ENCODE data around the gene P3H1.
"Not testable (repeated sequence)": the region's sequence is repeated elsewhere in the genome, so short reads cannot be mapped to it uniquely, and the experiment has no call there.

The P3H1 gene

DNA sequence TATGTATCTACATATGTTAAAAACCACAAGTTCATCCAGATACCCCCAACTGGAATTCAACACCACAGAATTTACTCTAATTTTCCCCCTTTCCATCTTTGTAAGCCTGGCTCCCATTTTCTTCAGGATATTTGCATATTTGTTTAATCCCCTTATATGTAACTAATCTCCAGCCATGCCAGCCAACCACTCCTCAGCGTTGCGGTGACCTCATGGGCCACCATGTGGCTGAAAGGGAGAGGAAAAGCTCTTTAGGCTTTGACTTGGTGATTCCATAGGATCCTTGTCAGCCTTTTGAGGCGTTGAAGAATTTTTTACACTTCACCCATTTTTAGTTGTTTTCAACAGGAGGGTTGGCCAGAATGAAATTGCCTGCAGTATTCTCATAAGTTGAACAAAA, 36.8 kb downstream of the P3H1 start:
- DNase-seq, result no peak

DNA sequence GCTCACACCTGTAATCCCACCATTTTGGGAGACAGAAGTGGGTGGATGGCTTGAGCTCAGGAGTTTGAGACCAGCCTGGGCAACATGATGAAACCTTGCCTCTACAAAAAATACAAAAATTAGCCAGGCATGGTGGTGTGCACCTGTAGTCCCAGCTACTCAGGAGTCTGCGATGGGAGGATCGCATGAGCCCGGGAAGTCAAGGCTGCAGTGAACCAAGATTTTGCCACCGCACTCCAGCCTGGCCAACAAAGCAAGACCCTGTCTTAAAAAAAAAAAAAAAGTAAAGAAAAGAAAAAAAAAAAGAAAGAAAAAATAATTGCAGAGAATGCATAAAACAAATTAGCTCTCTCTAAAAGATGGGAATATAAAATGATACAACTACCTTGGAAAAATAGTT, 41.0 kb downstream of the P3H1 start:
- DNase-seq, result not testable (repeated sequence)

DNA sequence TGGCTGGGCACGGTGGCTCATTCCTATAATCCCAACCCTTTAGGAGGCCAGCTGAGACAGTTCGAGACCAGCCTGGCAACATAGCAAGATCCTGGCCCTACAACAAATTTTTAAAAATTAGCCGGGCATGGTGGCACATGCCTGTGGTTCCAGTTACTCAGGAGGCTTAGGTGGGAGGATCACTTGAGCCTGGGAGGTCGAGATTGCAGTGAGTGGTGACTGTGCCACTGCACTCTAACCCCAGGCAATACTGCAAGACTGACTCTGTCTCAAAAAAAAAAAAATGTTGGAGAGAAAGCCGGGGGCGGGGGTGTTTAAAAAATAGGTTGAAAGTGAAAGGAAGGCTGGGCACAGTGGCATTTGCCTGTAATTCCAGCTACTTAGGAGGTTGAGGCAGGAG, 43.3 kb downstream of the P3H1 start:
- DNase-seq, result no peak

DNA sequence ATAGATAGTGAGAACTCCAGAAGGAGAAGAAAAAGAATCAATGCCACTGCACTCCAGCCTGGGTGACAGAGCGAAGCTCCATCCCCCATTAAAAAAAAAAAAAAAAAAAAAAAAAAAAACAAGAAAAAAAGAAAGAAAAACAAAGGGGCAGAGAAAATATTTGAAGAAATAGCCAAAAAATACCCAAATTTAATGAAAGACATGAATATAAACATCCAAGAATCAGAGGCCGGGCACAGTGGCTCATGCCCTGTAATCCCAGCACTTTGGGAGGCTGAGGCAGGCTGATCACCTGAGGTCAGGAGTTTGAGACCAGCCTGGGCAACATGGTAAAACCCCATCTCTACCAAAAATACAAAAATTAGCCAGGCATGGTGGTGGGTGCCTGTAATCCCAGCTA, 44.4 kb downstream of the P3H1 start:
- DNase-seq, result not testable (repeated sequence)

DNA sequence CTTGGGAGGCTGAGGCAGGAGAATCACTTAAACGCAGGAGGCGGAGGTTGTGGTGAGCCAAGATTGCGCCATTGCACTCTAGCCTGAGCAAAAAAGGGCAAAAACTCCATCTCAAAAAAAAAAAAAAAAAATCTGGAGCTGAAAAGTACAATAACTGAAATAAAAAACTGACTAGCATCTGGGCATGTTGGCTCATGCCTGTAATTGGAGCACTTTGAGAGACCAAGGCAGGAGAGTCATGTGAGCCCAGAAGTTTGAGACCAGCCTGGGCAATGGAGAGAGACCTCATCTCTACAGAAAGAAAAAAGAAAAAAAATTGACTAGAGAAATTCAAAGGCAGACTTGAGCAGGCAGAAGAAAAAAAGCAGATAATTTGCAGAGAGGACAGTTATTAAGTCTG, 44.9 kb downstream of the P3H1 start:
- DNase-seq, result no peak

DNA sequence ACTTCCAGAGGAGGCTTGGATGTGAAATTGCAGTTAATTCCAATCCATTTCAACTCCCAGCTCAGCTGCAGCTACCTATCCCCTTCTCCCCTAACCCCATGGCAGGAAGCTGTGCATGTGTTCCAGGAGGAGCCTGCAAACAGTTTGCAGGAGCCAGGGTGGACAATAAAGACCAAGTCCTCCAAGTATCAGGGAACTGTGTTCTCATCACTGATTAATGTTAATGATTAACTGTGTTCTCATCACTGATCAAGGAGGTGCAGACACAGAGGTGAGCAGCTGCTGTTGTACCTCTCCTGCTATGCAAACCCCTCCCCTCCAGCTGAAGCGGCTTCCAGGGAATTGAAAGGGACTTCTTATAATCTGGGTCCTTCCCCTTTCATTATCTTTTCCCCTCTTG, 46.0 kb downstream of the P3H1 start:
- no peak for DNase-seq

DNA sequence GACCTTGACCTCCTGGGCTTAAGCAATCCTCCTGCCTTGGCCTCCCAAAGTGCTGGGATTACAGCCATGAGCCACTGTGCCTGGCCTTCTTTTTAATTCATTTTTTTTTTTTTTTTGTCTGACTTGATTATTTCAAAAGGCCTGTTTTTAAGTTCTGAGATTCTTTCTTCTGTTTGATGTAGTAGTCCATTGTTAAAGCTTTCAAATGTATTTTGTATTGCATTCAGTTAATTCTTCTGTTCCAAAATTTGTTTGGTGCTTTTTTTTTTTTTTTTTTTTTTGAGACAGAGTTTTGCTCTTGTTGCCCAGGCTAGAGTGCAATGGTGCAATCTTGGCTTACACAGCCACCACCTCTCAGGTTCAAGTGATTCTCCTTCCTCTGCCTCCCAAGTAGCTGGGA, 52.4 kb downstream of the P3H1 start:
- not testable (repeated sequence) for DNase-seq

DNA sequence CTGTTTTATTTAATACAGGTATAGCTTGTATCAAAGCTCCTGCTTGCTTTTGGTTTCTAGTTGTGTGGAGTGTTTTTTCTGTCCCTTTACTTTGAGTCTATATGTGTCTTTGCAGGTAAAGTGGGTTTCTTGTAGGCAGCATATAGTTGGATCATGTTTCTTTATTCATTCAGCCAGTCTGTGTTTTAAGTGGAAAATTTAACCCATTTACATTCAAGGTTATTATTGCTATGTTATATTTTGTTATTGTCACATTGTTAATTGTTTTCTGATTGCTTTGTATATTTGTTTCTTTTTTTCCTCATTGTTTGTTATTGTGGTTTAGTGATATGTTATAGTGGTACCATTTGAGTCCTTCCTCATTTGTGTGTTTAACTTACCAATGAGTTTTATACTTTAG, 53.5 kb downstream of the P3H1 start:
- DNase-seq, result no peak

DNA sequence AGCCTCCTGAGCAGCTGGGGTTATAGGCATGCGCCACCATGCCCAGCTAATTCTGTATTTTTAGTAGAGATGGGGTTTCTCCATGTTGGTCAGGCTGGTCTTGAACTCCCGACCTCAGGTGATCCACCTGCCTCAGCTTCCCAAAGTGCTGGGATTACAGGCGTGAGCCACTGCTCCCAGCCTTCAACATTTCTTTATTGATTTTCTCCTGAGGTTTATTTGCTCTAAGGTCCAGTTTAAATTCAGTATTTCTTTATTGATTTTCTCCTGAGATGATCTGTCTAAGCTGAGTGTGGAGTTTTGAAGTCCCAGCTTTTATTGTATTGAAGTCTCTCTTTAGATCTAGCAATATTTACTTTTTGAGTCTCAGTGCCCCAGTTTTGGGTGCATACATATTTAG, 54.0 kb downstream of the P3H1 start:
- DNase-seq, result not testable (repeated sequence)

DNA sequence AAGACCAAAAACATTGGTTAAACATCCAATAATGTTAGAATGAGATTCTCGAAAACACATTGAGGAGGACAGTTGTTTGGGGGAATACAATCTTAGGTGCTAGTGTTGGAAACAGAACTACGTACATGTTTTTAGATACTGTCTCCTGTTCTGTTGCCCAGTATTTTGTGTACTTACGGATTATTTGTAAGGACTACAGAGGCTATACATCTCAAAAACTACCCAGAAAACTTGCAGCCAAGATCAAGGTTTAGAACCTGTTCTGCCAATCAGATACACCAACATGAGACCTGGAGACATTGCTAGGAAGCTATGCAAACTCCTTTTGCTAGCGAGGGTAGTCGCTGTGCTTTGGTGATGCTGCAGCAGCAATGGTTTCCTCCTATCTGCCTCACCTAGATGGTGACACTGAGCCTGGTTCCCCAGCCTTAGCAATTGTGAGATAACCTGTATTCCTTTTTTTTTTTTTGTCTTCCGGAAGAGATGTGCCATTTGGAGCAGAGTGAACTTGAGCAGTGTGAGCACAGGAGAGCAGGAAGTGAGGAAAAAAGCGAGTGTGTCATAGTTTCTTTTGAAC, 62.9 kb downstream of the P3H1 start:
- DNase-seq, result no peak

DNA sequence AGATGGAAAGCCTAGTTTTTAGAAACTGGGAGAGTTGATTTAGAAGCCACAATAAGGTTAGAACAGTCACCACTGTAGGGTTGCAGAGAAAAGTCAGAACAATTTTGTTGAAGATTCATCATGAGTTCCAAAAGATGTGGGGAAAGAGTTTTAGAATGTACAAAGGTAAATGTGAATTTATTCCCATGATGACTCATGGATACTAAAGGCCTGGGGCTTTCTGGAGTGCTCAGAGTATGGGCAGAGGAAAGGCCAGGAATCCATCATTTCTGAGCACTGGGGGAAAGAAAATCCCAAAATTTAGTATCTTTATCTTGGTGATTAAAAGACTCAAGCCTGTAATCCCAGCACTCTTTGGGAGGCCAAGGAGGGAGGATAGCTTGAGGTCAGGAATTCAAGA, 66.8 kb downstream of the P3H1 start:
- DNase-seq, result no peak

DNA sequence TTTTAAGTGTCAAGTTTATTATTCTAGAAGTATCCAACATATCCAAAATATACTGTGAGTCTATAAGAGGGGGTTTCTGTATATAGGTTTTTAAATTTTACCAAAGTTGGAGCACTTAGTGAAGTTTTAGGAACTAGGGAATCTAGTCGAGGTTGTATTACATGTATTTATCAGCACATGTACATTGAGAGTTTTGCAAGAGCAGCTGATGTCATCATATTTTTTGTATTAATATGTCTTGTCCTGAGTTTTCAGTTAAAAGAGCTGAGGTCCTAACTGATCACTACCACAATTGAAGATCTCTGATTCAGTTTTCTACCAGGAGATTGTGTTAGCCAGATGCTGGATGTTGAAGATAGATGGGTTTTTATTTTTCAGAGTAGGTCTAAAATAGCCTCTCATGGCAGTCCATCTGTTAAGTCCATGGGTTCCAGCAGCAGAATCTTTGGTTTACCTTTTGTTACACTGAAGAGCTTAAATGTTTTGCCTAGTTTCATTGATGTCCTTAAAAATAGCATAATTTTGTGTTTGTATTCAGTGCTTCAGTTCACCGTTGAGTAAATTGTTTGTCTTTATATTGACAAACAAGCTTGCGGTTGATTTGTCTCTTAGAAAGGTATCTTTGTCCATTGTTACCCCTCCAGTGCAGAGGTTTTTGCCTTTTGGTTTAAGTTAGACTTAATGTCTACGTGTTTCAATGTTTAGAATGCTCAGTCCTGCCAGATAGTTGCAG, 68.6 kb downstream of the P3H1 start:
- DNase-seq, result no peak

Data from NK-92 treated with Interleukin-12 subunit alpha and Interleukin-12 subunit beta, amount 100 ng/mL, for 24 hours (cell line).